ENCODE data around the gene TCF25.
A peak's percentile ranks its signal among the peaks of the same experiment; 100 is the strongest.

Gene TCF25

DNA sequence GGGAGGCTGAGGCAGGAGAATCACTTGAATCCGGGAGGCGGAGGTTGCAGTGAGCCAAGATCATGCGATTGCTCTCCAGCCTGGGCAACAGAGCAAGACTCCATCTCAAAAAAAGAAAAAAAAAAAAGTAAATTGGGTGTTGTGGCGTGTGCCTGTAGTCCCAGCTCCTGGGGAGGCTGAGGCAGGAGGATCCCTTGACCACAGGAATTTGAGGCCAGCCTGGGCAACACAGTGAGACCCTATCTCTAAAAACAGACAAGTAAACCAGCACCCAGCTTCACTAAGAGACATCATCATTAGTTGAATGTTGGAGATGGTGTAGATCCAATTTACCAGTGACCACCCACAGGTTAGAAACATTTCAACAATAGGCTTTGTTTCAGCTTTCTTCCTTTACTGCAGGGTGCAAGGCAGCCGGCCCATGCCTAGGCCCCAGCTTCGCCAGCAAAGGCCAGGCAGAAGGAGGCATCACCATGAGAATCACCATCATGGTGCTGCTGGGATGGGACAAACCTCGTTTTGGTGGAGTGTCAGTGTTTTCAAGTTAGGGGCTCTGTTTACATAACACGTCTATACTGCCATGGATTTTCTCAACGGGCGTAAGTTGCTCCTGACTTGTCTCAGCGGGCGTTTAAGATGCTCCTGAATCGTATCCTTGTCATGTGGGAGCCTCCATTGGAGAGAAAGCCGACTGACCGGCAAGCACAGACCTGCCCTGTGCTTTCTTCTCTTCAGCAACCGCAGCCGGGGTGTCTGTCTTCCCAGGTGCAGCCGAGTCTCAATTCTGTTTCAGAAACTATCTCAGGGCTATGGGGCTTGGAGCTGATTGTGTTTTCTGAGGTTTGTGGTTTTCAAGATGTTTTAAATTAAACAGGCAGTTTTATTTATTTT is 7.3 kb downstream of the TCF25 start:
- DNase-seq (ENCODE audit: low read depth in 3 of 3) = no peak

DNA sequence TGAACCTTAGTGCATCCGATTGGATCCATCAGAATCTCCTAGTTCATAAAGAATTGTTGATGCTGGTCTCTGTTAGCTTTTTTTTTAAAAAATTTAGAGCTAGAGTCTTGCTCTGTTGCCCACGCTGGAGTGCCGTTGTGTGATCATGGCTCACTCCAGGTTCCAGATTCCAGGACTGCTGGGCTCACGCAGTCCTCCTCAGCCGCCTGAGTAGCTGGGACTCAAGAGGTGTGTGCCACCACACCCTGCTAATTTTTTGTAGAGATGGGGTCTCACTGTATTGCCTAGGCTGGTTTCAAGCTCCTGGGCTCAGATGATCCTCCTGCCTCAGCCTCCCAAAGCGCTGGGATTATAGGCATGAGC is 8.0 kb downstream of the TCF25 start:
- no peak for DNase-seq (ENCODE audit: low read depth in 3 of 3)

DNA sequence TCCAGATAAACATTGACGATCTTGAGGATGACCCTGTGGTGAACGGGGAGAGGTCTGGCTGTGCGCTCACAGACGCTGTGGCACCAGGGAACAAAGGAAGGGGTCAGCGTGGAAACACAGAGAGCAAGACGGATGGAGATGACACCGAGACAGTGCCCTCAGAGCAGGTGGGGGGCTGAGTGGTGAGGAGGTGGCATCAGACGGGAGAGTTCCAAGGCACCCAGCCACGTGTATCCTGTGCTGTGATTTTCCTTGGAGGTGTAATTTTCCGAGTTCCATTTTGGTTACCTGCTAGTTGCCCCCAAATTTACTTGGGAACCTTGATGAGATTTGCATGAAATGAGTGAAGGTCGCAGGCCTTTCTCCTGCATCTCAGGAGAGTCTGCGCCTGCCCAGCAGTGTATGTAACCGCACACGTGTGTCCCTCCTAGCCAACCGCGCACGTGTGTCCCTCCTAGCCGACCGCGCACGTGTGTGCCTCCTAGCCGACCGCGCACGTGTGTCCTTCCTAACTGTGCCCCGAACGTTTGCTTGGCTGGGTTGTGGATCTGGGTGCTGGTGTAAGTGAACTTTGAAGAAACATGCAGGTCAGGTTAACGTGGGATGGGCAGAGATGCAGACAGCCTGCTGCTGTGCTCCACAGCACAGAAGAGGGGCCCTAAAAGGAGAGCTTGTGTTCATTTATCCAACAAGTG is 10.1 kb downstream of the TCF25 start:
- DNase-seq (ENCODE audit: low read depth in 3 of 3) = no peak

DNA sequence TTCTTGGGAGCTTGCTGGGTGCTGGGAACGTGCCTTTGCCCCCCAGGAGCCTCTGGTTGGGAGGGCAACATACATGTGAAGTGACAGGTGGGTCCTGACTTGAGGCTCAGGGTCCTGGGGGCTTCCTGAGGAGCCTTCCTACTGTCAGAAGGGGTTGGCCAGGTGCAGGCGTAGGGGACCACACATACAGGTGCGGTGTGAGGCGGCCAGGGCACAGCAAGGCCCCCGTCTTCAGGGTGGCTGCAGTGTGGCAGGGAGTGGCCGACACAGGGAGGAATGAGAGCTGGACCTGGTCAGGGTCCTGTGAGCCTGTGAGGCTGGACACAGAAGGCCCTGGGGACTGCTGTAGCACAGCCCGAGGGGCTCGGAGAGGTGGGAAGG is 10.6 kb downstream of the TCF25 start:
- DNase-seq (ENCODE audit: low read depth in 3 of 3) = no peak

DNA sequence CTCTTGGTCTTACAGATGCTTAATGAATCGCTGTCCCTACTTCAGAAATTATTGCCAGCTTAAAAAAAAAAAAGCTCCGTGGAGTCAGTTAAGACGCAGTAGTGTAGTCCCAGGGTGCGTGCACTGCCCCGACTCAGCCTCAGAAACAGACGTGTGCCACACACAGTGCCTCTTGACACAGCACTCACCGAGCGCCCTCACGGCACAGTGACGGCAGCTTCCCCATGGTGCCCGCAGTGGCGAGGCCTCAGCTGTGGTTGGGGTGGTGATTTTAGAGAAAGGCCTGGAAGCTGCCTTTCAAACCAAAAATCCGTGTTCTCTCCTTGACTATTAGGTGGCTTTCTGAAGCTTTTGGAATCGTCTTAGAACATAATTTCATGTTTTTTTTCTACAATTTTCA is 13.9 kb downstream of the TCF25 start:
- DNase-seq (ENCODE audit: low read depth in 3 of 3) = no peak

DNA sequence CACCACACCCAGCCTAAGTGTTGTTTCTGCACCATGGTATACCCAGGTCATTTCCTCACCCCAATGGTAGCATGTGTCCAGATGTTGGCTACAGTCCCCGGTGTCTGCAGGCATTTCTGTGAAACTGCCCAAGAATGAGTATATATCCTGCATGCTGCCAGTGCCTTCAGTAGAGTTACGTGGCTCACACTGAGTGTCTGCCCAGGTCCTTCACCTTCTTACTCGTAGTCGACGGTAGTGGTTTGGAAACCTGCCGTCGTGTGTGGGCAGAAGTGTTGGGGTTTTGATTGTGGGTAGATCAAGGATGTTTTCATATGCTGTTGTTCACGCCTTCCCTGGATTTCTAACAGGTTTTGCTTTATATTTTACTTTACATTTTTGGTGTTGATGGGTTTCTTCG is 16.8 kb downstream of the TCF25 start:
- DNase-seq (ENCODE audit: low read depth in 3 of 3) = peak in 2 of 3 donors; percentile 15 to 35

DNA sequence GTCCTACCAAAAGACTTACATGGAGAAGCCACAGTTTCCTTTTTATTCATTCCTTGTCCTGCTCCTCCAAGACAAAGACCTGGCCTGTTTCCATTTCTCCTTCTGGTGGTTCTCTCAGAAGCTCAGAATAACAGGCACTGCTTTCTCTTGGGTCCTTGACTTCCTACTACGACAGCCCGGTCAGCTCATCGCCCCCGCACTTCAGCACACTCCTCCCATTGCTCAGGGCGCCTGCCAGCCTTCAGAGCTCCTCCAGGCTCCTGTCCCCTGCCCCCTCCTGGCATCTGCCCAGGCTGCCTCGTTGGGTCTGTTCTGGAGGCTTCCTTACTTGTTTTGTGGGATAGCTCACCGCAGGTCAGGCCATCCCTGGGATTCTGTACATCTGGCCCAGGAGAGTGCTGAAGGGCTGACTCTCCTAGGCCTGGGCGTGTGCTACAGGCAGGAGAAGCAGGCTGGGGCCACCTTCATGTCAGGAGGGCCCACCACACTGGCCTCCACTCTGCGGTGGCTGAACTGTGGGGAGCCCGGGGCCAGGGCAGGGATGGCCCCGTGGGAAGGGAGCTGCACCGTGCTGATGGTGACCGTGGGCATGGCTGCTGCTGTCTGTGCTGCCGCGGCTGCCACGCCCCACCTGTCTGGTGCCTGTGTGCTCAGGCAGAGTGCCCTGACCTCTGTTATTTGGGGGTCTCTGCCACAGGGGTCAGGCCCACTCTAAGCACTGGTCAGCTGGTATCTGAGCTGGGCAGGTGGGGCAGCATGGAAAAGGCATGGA is 17.7 kb downstream of the TCF25 start:
- no peak for DNase-seq (ENCODE audit: low read depth in 3 of 3)

DNA sequence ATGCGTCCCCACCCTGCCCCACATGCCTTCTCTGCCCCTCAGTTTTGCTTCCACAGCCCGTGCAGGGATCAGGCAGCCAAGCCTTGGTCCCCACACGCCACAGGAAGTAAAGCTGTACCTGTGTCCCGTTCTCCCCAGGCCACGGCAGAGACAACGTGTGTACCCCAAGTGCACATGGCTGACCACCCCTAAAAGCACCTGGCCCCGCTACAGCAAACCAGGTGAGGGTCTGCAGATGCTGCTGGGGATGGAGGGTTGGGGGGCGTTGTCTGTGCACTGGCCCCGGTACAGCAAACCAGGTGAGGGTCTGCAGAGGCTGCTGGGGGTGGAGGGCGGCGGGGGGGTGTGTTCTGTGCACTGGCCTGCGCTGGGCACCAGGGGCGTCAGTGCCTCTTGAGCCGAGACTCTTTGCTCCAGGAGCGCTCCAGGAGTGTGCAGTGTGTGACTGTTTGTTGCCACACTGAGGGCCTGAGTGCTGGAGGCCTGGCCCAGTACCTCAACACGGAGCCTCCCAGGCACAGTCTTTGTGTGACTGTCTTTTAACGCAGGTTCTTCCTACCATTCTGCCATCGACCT is 18.8 kb downstream of the TCF25 start:
- no peak for DNase-seq (ENCODE audit: low read depth in 3 of 3)

DNA sequence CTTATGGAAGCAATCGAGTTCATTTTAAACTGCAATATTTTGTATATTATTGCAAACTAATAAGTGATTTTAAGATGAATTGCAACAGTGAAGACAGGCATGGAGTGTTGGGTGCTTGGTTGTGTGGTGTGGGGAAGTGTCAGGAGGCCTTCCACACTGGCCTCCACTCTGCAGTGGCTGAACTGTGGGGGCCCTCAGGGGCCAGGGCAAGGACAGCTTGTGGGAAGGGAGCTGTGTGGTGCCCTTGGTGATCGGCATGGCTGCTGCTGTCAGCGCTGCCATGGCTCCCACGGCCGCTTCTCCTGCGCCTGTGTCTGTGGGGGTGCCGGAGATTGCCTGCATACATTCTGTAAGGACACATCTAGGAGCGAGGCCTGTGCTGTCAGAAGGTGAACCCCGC is 19.2 kb downstream of the TCF25 start:
- DNase-seq (ENCODE audit: low read depth in 3 of 3) = no peak

DNA sequence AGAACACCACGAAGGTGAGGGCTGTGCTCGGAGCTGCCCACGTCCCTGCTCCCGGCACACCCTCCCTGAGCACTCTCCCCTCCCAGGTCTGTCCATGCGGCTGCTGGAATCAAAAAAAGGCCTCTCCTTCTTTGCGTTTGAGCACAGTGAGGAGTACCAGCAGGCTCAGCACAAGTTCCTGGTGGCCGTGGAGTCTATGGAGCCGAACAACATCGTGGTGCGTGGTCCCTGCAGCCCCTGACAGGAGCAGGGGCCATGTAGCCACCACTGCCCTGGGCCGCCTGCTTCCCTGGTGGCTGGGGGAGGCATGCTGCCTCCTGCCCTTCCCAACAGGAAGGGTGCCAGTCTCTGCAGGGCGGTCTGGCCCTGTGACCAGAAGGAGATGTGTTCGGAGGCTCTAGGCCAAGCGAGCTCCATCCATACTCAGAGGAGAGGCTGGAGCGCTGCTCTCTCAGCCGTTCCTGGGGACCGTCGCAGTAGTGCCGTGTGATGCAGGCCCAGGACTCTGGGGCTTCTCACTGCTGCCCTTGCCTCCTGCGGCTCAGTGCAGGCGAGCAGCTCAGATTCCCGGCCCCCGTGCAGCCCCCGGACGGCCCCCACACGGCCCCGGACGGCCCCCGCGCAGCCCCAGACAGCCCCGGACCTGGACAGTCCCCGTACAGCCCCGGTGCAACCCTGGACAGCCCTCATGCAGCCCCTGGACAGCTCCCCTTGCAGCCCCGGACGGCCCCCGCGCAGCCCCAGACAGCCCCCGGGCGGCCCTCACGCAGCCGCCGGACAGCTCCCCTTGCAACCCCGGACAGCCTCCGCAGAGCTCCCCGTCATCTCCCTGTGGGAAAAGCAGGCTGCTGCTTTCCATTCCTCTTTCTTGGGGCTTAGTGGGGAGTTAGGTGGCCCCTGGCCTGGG is 20.5 kb downstream of the TCF25 start:
- no peak for DNase-seq (ENCODE audit: low read depth in 3 of 3)

DNA sequence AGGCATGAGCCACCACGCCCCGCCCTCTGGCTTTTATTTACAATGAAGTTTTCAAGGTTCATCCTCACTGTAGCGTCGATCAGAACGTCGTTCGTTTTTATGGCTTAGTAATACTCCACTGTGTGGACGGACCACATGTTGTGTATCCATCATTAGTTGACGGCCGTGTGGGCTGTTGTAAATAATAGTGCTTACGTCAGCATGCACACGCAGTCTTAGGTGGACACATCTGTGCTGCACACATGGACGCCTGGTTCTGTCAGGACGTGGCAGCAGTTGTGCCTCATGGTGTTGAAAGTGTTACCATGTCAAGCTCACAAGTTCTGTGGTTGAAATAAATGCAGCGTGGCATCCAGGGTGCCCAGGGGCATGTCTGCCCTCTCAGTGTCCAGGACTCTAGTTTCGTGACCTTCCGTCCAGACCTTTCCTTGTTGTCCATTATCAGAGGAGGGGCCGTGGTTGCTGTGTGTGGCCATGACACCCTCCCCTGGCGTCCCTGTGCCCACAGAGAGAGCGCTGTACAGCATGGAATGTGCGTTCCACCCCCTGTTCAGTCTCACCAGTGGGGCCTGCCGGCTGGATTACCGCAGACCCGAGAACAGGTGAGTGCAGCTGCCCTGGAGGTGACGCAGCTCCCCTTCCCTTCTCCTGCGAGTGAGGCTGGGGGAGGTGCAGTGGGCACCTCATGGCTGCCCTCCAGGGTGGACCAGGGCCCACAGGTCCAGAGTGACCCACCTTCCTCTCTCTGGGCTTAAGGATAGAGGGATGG is 22.3 kb downstream of the TCF25 start:
- no peak for DNase-seq (ENCODE audit: low read depth in 3 of 3)

DNA sequence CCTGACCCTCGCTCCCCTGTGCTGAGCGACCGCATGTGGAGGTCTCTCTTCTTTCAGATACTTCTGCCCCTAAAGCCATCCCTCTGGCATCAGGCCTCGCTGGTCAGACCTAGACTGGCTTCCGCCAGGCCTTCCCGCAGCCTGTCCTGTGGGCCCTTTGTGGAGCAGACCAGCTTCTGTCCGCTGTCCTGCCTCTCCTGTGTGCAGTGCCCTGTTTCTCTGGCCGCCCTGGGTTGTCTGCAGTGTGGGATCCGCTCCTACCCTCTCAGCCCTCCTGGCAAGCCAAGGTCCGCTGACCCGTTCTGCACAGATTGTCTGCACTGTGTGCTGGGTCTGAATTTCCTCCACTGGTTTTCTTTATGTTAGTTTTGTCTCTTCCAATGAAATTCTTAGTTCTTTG is 23.8 kb downstream of the TCF25 start:
- DNase-seq (ENCODE audit: low read depth in 3 of 3) = no peak

DNA sequence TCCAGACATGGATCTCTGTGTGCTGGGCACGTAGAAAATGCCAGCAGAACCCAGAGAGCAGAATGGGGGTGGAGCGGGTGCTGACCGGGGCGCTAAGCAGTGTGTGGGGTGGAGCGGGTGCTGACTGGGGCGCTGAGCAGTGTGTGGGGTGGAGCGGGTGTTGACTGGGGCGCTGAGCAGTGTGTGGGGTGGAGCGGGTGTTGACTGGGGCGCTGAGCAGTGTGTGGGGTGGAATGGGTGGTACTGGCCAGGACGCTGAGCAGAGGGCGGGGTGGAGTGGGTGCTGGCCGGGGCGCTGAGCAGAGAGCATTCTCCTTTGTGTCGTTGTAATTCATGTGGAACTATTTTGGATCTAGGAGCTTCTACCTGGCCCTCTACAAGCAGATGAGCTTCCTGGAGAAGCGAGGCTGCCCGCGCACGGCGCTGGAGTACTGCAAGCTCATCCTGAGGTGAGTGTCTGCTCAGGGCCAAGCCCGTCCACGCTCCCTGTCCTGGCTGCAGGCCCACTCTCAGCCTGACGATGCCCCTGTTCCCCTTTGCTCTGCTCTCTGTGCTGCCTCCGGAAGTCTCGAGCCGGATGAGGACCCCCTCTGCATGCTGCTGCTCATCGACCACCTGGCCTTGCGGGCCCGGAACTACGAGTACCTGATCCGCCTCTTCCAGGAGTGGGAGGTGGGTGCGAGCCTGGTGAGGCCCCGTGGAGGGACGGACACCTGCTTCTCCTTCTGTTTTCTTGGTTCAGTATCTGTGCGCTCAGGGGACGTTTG is 25.0 kb downstream of the TCF25 start:
- no peak for DNase-seq (ENCODE audit: low read depth in 3 of 3)

DNA sequence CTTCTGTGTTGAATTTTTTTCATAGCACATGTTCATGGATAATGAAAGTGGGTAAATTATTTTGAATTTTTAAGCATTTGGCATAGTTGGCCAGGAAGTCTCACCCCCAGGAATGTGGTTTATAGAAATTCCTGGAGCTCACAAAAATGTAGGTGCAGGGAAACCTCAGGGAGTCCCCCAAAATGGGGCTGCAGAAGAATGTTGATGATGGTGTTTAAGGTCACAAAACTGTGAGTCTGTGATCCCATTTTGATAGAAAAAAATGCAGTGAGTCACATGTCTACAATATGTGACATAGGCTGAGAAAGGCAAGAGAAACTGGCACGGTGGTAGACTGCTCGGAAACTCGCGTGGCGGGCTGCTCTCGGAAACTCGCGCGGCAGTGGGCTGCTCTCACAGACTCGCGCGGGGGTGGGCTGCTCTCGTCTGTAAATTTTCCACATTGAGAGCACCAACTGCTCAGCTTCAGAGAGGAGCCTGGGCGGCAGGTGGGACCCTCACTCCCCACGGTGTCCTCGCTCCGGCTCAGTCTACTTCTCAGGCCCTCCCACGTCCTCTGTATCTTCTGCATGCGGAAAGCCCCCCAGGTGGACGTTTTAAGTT is 26.6 kb downstream of the TCF25 start:
- DNase-seq (ENCODE audit: low read depth in 3 of 3) = no peak

DNA sequence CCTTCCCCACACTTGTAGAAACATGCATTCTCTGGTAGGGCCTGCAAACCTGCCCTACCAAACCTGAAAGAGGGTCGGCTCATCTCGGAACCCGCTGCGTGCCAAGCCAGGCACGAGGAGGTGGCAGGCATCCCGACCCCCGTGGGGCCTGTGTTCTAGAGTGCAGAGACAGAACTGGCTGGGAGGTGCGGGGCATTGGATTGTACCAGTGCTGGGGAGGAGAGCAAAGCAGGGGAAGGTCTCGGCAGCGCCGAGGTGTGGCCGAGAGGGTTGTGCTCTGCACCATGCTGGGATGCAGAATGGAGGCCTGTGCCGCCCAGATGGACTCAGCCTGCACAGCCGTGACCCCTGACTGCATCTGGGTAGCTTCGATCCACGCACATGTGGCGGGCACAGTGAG is 27.5 kb downstream of the TCF25 start:
- no peak for DNase-seq (ENCODE audit: low read depth in 3 of 3)

DNA sequence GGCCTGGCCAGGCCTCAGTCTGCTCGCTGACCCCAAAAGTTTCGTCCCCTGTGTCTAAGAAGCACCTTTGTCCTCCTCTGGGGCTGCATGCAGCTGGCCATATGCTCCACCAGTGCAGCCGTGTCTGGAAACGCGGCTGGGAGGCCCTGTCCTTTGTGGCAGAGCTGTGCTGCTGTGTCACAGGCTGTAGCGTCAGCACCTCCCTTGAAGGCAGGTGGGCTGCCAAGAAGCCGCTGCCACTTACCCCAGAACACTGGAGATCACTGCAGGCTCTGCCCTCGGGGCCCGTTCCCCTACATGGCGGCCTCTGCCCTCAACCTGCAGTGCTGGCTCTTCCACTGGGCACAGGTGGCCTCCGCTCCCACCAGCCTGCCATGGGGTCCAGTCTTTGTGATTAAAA is 29.6 kb downstream of the TCF25 start:
- no peak for DNase-seq (ENCODE audit: low read depth in 3 of 3)

DNA sequence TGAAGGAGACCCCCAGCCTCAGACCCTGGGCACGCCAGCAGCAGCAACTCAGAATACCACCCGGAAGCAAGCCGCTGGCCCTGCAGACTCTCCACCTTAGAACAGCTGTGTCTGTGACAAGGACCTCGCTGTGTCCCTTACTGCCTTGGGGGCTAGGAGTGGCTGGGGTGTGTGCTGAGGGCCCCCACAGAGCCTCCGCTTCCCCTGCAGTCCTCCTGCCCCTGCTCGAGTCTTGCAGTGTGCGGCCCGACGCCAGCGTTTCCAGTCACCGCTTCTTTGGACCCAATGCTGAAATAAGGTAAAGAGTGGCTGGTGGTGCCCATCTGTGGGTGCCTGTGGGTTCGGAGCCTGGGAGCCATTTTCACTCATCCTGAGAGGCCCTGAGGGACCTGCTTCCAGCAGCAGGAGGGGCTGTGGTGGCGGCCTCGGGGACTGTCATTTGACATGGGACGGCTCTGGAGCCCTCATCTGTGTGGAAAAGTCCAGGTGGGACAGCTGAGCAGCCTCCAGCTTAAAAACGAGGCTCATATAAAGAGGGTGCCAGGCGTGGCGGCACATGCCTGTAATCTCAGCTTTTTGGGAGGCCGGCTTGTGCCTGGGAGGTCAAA is 30.6 kb downstream of the TCF25 start:
- DNase-seq (ENCODE audit: low read depth in 3 of 3) = no peak

DNA sequence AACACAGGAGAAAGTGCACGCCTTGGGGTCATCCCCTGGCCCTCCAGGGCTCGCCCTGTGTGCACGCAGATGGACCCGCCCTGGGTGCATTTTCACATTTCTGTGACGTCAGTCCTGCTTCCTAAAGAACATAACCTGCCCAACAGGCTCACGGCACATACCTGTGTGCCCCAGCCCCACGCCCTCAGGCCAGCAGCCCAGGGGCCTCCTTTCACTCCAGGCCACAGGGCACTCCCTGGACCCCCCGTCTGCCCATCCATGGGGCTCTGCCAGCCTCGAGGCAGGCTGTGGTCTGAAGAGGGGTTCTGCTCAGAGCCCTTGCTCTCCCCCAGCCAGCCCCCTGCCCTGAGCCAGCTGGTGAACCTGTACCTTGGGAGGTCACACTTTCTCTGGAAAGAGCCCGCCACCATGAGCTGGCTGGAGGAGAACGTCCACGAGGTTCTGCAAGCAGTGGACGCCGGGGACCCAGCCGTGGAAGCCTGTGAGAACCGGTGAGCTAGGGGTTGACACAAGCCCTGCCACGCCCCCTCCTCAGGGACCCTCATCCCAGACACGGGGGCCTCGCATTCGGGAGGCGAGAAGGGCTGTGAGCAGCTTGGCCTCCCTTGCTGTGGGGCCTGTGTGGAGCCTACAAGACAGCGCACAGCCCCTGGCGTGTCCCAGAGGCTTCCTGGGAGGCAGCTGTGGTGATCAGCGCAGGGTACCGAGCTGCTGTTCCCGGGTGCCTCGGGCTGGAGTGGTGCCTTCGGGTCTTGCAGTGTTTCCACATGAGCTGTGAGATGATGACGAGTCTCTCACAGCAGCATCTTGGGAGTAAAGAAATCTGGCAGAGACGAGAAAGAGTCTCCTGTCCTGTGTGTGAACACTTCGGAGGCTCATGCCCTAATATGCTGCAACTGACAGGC is 31.5 kb downstream of the TCF25 start:
- DNase-seq (ENCODE audit: low read depth in 3 of 3) = no peak

Measured in stimulated activated CD4-positive, alpha-beta T cell treated with anti-CD3 and anti-CD28 coated beads, TNF-alpha, amount 100 ng/mL, for 48 hours (primary cell).